Measurements from ENCODE around the gene MAP2K7. TPM values are rescaled to one million over a fixed set of nuclear protein-coding genes. Genes with fewer than 3 reads are reported as not detected.

The MAP2K7 gene
- total and polyA plus RNA-seq, 5 donors, result 23.2 to 32.6 (median 28.4) TPM

- no peak for ATAC-seq
- DNase-seq, result peak in 2 of 3 donors; percentile 73 to 78
- peak within 1 kb of the TSS; percentile 49 for H3K4me3 ChIP-seq (ENCODE audit: low read length)
- intact Hi-C loops (cut with DNase I), result no loop called here
- H3K27ac ChIP-seq (ENCODE audit: low read length), result no peak within 1 kb of the TSS
- no peaks in the 10 kb centered on the region for H3K9me3 ChIP-seq (ENCODE audit: control insufficient read depth, low read length)
- peaks cover 3% of the 10 kb centered on the region for H3K4me1 ChIP-seq (ENCODE audit: control insufficient read depth, insufficient read depth, low read length)
- no peaks in the 10 kb centered on the region for H3K27me3 ChIP-seq (ENCODE audit: control insufficient read depth, insufficient read depth)
- WGBS, result 1% methylated on average over 88 of the region's 88 CpGs
These were observed 29.4 kb upstream of the MAP2K7 start, which contains the start of gene PRR36 for GRCh38 chr19:7874076-7874896. TSS of gene PRR36 (minus strand) at chr19:7874390. CDS start at chr19:7873689, 701 bp downstream.

GRCh38 chr19:7874897-7875273, 28.8 kb upstream of the MAP2K7 start:
- intact Hi-C loops (cut with DNase I), result no loop called here
- peaks cover 3% of the 10 kb centered on the region for H3K4me1 ChIP-seq (ENCODE audit: control insufficient read depth, insufficient read depth, low read length)
- H3K27me3 ChIP-seq (ENCODE audit: control insufficient read depth, insufficient read depth), result no peaks in the 10 kb centered on the region
- H3K4me3 ChIP-seq (ENCODE audit: low read length), result no peak overlapping the region
- no peaks in the 10 kb centered on the region for H3K9me3 ChIP-seq (ENCODE audit: control insufficient read depth, low read length)
- 41% methylated on average over 12 of the region's 12 CpGs for WGBS
- no peak for DNase-seq
- ATAC-seq, result no peak
- H3K27ac ChIP-seq (ENCODE audit: low read length), result no peak overlapping the region

DNA sequence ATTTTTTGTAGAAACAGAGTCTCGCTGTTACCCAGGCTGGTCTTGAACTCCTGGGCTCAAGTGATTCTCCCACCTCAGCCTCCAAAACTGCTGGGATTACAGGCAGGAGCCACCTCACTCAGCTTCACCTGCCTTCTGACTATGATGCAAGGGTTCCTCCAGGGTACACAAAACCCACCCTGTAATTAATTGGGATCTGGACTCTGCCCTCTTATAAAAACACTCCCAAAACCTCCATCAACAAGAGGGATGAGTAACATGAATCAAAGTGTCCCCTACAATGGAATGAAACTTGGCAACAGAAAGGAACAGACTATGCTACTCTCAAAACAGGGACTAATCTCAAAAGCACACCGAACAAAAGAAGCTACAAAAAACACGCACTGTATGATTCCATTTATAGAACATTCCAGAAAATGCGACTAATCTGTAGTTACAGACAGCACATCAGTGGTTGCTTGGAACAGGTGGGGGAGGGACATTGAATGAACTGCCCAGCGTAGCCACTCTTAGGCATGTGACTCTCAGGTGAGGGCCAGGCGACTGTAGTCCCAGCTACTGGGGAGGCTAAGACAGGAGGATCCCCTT, 26.3 kb upstream of the MAP2K7 start:
- H3K27me3 ChIP-seq (ENCODE audit: control insufficient read depth, insufficient read depth), result no peaks in the 10 kb centered on the region

DNA sequence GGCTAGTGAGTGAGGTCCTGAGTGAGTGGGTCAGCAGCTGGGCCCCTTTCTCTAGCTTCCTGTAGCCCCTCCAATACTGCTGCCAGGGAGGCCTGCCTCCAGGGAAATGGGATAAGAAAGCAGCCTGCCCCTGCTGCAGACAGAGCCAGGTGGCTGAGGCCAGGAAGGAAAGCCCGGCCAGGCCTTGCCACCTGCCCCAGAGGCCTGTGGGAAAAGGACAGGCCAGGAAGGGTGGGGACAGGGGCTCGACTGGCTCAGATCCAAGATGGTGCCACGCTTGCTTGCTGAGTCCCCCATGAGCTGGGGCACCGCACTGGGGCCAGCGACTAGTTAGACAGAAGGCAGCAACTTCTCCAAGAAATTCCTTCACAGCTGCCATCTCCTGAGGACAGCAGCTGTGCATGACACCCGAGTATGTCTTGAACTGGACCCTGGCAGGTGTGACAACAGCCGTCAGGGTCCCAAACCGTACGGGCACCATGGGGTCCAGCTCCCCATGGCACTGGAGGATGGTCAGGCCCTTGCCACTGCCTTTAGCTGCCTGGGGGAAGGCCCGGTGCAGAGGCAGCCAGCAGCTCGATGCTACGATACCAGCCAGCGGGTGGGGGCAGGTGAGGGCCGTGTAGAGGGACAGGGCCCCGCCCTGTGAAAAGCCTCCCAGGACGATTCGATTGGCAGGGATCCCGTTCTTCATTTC, 24.4 kb upstream of the MAP2K7 start:
- Histone ChIP-seq H3K4me3 (ENCODE audit: low read length) (no peak overlapping the region), H3K4me1 (ENCODE audit: control insufficient read depth, insufficient read depth, low read length) (no peaks in the 10 kb centered on the region), H3K27me3 (ENCODE audit: control insufficient read depth, insufficient read depth) (no peaks in the 10 kb centered on the region), H3K27ac (ENCODE audit: low read length) (no peak overlapping the region), H3K9me3 (ENCODE audit: control insufficient read depth, low read length) (no peaks in the 10 kb centered on the region)
- ATAC-seq (peak in 1 of 2 donors; percentile 35), DNase-seq (no peak)
- WGBS, result 75% methylated on average over 18 of the region's 18 CpGs
- intact Hi-C loops (cut with DNase I), result no loop called here

More for the DNA sequence above, 26.3 kb upstream of the MAP2K7 start:
- Histone ChIP-seq H3K4me3 (ENCODE audit: low read length) (no peak overlapping the region), H3K4me1 (ENCODE audit: control insufficient read depth, insufficient read depth, low read length) (no peaks in the 10 kb centered on the region), H3K9me3 (ENCODE audit: control insufficient read depth, low read length) (no peaks in the 10 kb centered on the region), H3K27ac (ENCODE audit: low read length) (no peak overlapping the region)
- 62% methylated on average over 6 of the region's 6 CpGs for WGBS
- no peak for ATAC-seq
- intact Hi-C loops (cut with DNase I), result no loop called here
- DNase-seq, result no peak

DNA sequence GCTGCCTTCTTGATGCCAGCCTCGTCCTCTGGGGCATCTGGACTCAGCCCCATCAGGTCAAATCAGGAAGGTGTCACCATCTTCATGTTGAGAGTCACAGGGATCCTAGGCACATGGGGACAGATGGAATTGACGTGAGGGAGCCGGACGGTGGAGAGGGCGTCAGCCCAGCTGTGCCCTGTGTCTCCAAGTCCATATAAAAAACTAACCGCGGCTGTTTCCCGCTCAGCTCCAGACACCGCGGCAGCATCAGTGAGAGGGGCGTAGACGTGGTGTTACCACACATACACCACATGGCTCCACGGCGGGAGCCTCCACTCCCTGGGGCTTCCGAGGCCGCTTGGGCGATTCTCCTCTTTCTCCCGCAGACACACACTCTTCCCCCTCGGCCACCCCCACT, 23.8 kb upstream of the MAP2K7 start:
- ATAC-seq (no peak), DNase-seq (no peak)
- H3K4me1 ChIP-seq (ENCODE audit: control insufficient read depth, insufficient read depth, low read length), result no peaks in the 10 kb centered on the region
- H3K27me3 ChIP-seq (ENCODE audit: control insufficient read depth, insufficient read depth), result no peaks in the 10 kb centered on the region
- intact Hi-C loops (cut with DNase I), result no loop called here
- H3K9me3 ChIP-seq (ENCODE audit: control insufficient read depth, low read length), result no peaks in the 10 kb centered on the region
- 84% methylated on average over 19 of the region's 19 CpGs for WGBS
- no peak overlapping the region for H3K27ac ChIP-seq (ENCODE audit: low read length)
- H3K4me3 ChIP-seq (ENCODE audit: low read length), result no peak overlapping the region

DNA sequence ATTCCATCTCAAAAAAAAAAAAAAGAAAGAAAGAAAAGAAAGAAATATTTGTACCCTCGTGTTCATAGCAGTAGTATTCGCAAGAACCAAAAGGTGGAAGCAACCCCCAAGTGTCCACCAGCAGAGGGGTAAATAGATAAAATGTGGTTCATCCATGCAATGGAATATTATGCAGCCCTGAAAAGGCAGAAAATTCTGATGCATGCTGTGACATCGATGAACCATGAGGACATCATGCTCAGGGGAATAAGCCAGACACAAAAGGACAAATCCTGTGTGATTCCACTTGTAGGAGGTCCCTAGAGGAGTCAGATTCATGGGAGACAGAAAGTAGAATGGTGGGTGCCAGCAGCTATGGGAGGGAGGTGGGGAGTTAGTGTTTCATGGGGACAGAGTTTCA, 21.8 kb upstream of the MAP2K7 start:
- 92% methylated on average over 3 of the region's 3 CpGs for WGBS
- DNase-seq (no peak), ATAC-seq (no peak)
- H3K9me3 ChIP-seq (ENCODE audit: control insufficient read depth, low read length), result no peaks in the 10 kb centered on the region
- H3K4me1 ChIP-seq (ENCODE audit: control insufficient read depth, insufficient read depth, low read length), result no peaks in the 10 kb centered on the region
- no peak overlapping the region for H3K4me3 ChIP-seq (ENCODE audit: low read length)
- no peaks in the 10 kb centered on the region for H3K27me3 ChIP-seq (ENCODE audit: control insufficient read depth, insufficient read depth)
- no peak overlapping the region for H3K27ac ChIP-seq (ENCODE audit: low read length)
- intact Hi-C loops (cut with DNase I), result no loop called here

GRCh38 chr19:7883105-7883504, 20.6 kb upstream of the MAP2K7 start:
- H3K4me3 ChIP-seq (ENCODE audit: low read length), result no peak overlapping the region
- 76% methylated on average over 4 of the region's 4 CpGs for WGBS
- H3K27me3 ChIP-seq (ENCODE audit: control insufficient read depth, insufficient read depth), result no peaks in the 10 kb centered on the region
- intact Hi-C loops (cut with DNase I), result no loop called here
- DNase-seq (no peak), ATAC-seq (no peak)
- H3K9me3 ChIP-seq (ENCODE audit: control insufficient read depth, low read length), result no peaks in the 10 kb centered on the region
- H3K27ac ChIP-seq (ENCODE audit: low read length), result no peak overlapping the region
- no peaks in the 10 kb centered on the region for H3K4me1 ChIP-seq (ENCODE audit: control insufficient read depth, insufficient read depth, low read length)

- intact Hi-C loops (cut with DNase I), result no loop called here
- ATAC-seq, result no peak
- 79% methylated on average over 2 of the region's 2 CpGs for WGBS
- H3K4me3 ChIP-seq (ENCODE audit: low read length), result no peak overlapping the region
- H3K9me3 ChIP-seq (ENCODE audit: control insufficient read depth, low read length), result no peaks in the 10 kb centered on the region
- no peak overlapping the region for H3K27ac ChIP-seq (ENCODE audit: low read length)
- DNase-seq, result no peak
- H3K4me1 ChIP-seq (ENCODE audit: control insufficient read depth, insufficient read depth, low read length), result no peaks in the 10 kb centered on the region
- H3K27me3 ChIP-seq (ENCODE audit: control insufficient read depth, insufficient read depth), result no peaks in the 10 kb centered on the region
These were observed 19.7 kb upstream of the MAP2K7 start for GRCh38 chr19:7883796-7884570.

DNA sequence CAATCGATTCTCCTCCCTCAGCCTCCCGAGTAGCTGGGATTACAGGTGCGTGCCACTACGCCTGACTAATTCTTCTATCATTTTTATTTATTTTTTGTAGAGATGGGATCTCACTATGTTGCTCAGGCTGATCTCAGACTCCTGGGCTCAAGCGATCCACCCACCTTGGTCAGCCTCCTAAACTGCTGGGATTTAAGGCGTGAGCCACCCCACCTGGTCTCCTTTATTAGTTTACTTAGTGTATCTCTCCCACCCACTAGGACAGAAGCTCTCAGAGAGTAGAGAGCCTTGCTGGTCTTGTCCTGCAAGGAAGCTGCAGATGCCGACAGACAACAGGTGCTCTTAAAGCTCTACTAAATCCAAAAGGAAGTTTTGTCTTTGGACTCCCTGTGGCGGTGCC, 17.9 kb upstream of the MAP2K7 start:
- no peak for ATAC-seq
- no peaks in the 10 kb centered on the region for H3K4me1 ChIP-seq (ENCODE audit: control insufficient read depth, insufficient read depth, low read length)
- H3K27ac ChIP-seq (ENCODE audit: low read length), result no peak overlapping the region
- H3K27me3 ChIP-seq (ENCODE audit: control insufficient read depth, insufficient read depth), result no peaks in the 10 kb centered on the region
- no peak for DNase-seq
- intact Hi-C loops (cut with DNase I), result no loop called here
- H3K4me3 ChIP-seq (ENCODE audit: low read length), result no peak overlapping the region
- no peaks in the 10 kb centered on the region for H3K9me3 ChIP-seq (ENCODE audit: control insufficient read depth, low read length)
- 89% methylated on average over 8 of the region's 8 CpGs for WGBS

DNA sequence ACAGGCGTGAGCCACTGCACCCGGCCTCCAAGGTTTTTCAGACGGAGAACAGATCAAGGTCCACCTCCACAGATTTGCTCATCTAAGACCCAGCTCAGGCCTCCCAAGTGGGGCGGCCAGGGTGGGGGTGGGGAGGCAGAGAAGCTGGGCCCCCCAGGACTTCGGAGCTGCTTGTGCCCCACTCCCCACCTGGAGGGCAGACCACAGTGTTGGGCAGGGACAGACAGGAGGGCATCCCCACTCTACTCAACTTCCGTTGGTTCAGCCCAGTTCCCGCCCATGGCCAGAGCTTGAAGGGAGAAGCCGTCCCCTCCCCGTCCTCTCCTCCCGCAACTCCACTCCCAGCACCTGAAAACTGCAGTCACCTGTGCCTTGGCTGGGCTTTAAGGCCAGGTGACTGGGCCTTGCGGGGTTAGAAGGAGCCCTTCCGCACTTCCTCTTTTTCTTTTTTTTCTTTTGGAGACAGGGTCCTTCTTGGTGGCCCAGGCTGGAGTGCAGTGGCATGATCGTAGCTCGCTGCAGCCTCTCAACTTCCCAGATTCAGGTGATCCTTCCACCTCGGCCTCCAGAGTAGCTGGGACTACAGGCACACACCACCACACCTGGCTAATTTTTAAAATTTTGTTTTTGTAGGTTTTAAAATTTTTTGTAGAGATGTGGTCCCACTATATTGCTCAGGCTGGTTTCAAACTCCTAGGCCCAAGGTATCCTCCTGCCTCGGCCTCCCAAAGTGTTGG, 16.1 kb upstream of the MAP2K7 start:
- DNase-seq, result no peak
- WGBS, result 83% methylated on average over 16 of the region's 16 CpGs
- H3K4me3 ChIP-seq (ENCODE audit: low read length), result no peak overlapping the region

More for the DNA sequence above, 16.1 kb upstream of the MAP2K7 start:
- Histone ChIP-seq H3K27me3 (ENCODE audit: control insufficient read depth, insufficient read depth) (no peaks in the 10 kb centered on the region), H3K9me3 (ENCODE audit: control insufficient read depth, low read length) (no peaks in the 10 kb centered on the region), H3K4me1 (ENCODE audit: control insufficient read depth, insufficient read depth, low read length) (no peaks in the 10 kb centered on the region), H3K27ac (ENCODE audit: low read length) (no peak overlapping the region)
- intact Hi-C loops (cut with DNase I), result no loop called here
- no peak for ATAC-seq

All from right cardiac atrium (tissue), 5 donors.